Tibial nerve (tissue), 4 donors: ENCODE measurements around the gene HTRA3. TPM values are rescaled to one million over a fixed set of nuclear protein-coding genes. Genes with fewer than 3 reads are reported as not detected.

Experiments
- DNase-seq, 2 donors: peaks; one replicate each; pipeline ENCODE4 v3.0.0-alpha.2; 2019; ENCODE audit warnings: low spot score in 2 of 2
- H3K27ac ChIP-seq, 4 donors: fragments of 200-600 bp; sonication (generic) in 3 of 4; one replicate each; pipeline ENCODE4 v1.5.1; 2017 to 2019; ENCODE audit warnings: mild to moderate bottlenecking in 1 of 4
- H3K27me3 ChIP-seq, 2 donors: fragments of 200-600 bp; sonication (generic) in 1 of 2; one replicate each; pipeline versions ENCODE4 v1.5.1 to v1.6.0; 2017 to 2019
- H3K36me3 ChIP-seq, 3 donors: fragments of 200-600 bp; sonication (generic); one replicate each; pipeline ENCODE4 v1.5.1; 2018 to 2019
- H3K4me1 ChIP-seq, 4 donors: fragments of 200-600 bp; sonication (generic) in 3 of 4; one replicate each; pipeline ENCODE4 v1.5.1; 2017 to 2019
- H3K4me3 ChIP-seq, 4 donors: fragments of 200-600 bp; sonication (generic) in 3 of 4; one replicate each; pipeline ENCODE4 v1.5.1; 2017 to 2019; ENCODE audit warnings: mild to moderate bottlenecking in 1 of 4, moderate library complexity in 1 of 4
- H3K9me3 ChIP-seq, 4 donors: fragments of 200-600 bp; sonication (generic) in 3 of 4; one replicate each; pipeline ENCODE4 v1.5.1; 2017 to 2019
- EP300 ChIP-seq, 2 donors: sonication (generic); formaldehyde crosslinking; IDR thresholded peaks; one replicate each; pipeline ENCODE4 v1.6.1; 2017; ENCODE audit warnings: antibody characterized with exemption in 2 of 2, mild to moderate bottlenecking in 1 of 2
- POLR2A ChIP-seq, 2 donors: fragments of 450-650 bp; IDR thresholded peaks; one replicate each; pipeline ENCODE4 v1.6.1; 2017; ENCODE audit warnings: antibody characterized with exemption in 2 of 2, mild to moderate bottlenecking in 2 of 2, moderate library complexity in 2 of 2
- WGBS, 2 donors: methylation state at CpG; one replicate each; pipeline ENCODE4 v1.1.5; 2018; 5-methylcytosine and 5-hydroxymethylcytosine counted together
- total RNA-seq, 4 donors: library from RNA; depleted of rRNA; stranded (reverse); fragments of >200 nt; gene quantifications; one replicate each; pipeline ENCODE4 v1.1.0, GENCODE V29; 2016
- TF ChIP-seq, protein P1 (sequence below), 5 experiments: fragments of 200-600 bp in 3 of 5; fragments of 450-650 bp in 2 of 5; sonication (generic) in 3 of 5; IDR thresholded peaks; one replicate each; pipeline ENCODE4 v1.5.1; 2016 to 2019; ENCODE audit warnings: antibody characterized with exemption in 5 of 5, mild to moderate bottlenecking in 3 of 5, moderate library complexity in 2 of 5

HTRA3 gene
- total RNA-seq, 4 donors from 2014 or later, result 34.9 to 54.3 (median 43.5) TPM

DNA sequence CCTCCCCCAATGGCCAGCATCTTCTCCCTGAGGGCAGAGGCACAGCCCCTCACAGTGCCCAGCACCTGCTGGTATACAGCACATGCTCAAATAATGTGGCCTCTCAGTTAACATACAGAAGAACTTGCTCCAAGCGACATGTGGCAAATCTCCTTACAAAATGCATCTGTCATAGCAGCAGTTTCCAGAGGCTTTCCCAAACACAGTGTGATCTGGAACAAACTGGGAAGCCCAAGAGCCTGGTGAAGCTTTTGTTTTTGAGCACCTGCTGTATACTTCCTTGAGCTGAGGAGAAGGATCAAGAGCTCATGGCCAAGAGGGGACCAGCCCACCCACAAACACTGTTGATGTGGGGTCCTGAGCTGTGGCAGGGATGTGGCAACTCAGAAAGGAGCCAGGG lies 34.8 kb upstream of the HTRA3 start:
- no peaks in the 10 kb centered on the region for H3K4me1 ChIP-seq
- H3K36me3 ChIP-seq, result peaks cover 0 to 64% (median 0%) of the 10 kb centered on the region in 3 donors
- no peak for TF ChIP-seq POLR2A (IDR thresholded peaks at IDR 0.05)
- TF ChIP-seq EP300 (IDR thresholded peaks at IDR 0.05), result no peak
- TF ChIP-seq, protein P1, sequence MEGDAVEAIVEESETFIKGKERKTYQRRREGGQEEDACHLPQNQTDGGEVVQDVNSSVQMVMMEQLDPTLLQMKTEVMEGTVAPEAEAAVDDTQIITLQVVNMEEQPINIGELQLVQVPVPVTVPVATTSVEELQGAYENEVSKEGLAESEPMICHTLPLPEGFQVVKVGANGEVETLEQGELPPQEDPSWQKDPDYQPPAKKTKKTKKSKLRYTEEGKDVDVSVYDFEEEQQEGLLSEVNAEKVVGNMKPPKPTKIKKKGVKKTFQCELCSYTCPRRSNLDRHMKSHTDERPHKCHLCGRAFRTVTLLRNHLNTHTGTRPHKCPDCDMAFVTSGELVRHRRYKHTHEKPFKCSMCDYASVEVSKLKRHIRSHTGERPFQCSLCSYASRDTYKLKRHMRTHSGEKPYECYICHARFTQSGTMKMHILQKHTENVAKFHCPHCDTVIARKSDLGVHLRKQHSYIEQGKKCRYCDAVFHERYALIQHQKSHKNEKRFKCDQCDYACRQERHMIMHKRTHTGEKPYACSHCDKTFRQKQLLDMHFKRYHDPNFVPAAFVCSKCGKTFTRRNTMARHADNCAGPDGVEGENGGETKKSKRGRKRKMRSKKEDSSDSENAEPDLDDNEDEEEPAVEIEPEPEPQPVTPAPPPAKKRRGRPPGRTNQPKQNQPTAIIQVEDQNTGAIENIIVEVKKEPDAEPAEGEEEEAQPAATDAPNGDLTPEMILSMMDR (IDR thresholded peaks at IDR 0.05), result no peak
- H3K4me3 ChIP-seq, result no peak overlapping the region
- DNase-seq, result no peak
- H3K27me3 ChIP-seq, result no peaks in the 10 kb centered on the region
- 100% methylated on average over 1 of the region's 1 CpG for WGBS, 2 donors
- no peaks in the 10 kb centered on the region for H3K9me3 ChIP-seq
- H3K27ac ChIP-seq, result no peak overlapping the region

DNA sequence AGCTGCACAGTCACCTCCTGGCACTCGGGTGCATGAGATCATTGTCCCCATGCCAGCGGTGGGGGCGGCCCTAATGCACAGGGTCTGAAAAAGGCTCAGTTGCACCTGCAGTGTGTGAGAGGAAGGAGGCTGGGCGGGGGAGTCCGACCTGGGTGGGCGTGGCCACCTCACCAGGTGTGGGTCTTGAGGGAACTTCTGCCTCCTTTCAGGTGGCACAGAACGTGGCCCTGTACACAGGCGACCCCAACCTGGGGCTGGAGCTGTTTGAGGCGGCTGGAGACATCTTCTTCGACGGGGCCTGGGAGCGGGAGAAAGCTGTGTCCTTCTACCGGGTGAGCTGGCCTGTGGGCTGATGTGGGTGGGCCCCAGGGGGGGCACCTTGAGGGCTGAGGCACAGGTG lies 34.3 kb upstream of the HTRA3 start:
- 83 to 94% methylated on average over 11 to 13 of the region's 13 CpGs for WGBS, 2 donors

DNA sequence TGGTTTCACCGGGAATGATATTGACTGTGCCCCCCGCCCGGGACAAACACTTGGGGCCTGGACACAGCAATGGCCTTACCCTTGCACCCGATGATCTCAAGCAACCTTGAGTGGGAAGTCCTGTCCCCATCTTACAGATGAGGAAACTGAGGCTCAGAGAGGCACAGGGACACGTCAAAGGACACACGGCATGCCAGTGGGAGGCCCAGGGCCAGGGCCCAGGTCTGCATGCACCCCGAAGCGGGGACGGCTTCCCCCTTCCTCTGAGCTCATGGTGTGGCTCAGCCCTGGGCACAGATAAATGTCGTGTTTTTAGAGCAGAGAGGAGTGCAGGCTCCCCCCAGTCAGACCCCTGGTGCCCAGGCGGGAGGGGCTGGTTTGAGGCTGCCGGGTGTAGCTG lies 33.9 kb upstream of the HTRA3 start:
- no peaks in the 10 kb centered on the region for H3K4me1 ChIP-seq
- DNase-seq, result no peak
- H3K27ac ChIP-seq, result no peak overlapping the region
- peaks cover 0 to 65% (median 0%) of the 10 kb centered on the region in 3 donors for H3K36me3 ChIP-seq
- TF ChIP-seq POLR2A (IDR thresholded peaks at IDR 0.05), result no peak
- TF ChIP-seq EP300 (IDR thresholded peaks at IDR 0.05), result no peak
- TF ChIP-seq, protein P1 (IDR thresholded peaks at IDR 0.05), result no peak
- H3K4me3 ChIP-seq, result no peak overlapping the region
- WGBS, 2 donors, result 92 to 93% methylated on average over 9 to 12 of the region's 12 CpGs
- no peaks in the 10 kb centered on the region for H3K27me3 ChIP-seq
- H3K9me3 ChIP-seq, result no peaks in the 10 kb centered on the region

More for the DNA sequence above, 34.3 kb upstream of the HTRA3 start:
- Histone ChIP-seq H3K4me3 (no peak overlapping the region), H3K27me3 (no peaks in the 10 kb centered on the region), H3K9me3 (no peaks in the 10 kb centered on the region), H3K4me1 (no peaks in the 10 kb centered on the region), H3K36me3 (peaks cover 0 to 65% (median 0%) of the 10 kb centered on the region in 3 donors), H3K27ac (no peak overlapping the region)
- DNase-seq, result no peak
- TF ChIP-seq EP300 (IDR thresholded peaks at IDR 0.05) (no peak), POLR2A (IDR thresholded peaks at IDR 0.05) (no peak)
- TF ChIP-seq, protein P1 (IDR thresholded peaks at IDR 0.05), result no peak

DNA sequence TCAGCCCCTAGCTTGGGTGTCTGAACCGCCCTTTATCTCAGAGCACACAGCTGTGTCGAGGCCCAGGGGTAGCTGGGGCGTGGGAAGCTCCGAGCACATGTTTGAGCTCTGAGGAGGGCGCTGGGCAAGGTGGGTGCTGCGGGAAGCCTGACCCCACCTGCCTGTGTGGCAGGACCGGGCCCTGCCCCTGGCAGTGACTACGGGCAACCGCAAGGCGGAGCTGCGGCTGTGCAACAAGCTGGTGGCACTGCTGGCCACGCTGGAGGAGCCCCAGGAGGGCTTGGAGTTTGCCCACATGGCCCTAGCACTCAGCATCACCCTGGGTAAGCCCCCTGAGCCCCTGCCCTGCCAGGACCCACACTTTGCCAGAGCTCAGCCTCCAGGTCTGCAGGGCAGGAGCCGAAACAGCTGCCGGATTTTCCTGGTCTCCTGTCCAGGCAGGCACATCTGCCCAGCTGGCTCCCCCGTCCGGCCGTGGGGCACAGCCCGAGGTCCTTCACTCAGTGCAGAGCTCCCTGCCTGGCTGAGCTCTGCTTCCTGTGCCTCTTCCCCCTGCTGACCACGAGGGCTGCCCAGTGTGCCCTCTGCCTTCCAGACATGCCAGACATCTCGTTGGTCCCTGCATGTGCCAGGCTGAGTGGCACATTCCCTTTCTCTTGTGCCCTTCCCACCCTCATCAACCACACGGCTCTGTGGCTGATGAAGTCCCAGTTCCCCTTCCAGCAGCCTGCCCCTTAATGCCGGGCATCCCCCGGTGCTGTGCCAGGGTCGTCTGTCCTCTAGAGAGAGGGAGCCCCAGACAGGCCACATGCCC lies 33.2 kb upstream of the HTRA3 start:
- Histone ChIP-seq H3K4me1 (no peaks in the 10 kb centered on the region), H3K4me3 (no peak overlapping the region), H3K9me3 (no peaks in the 10 kb centered on the region), H3K27ac (no peak overlapping the region), H3K36me3 (peaks cover 0 to 65% (median 0%) of the 10 kb centered on the region in 3 donors), H3K27me3 (no peaks in the 10 kb centered on the region)
- TF ChIP-seq EP300 (IDR thresholded peaks at IDR 0.05) (no peak), POLR2A (IDR thresholded peaks at IDR 0.05) (no peak)
- TF ChIP-seq, protein P1 (IDR thresholded peaks at IDR 0.05), result no peak
- no peak for DNase-seq
- 73 to 78% methylated on average over 18 to 23 of the region's 24 CpGs for WGBS, 2 donors

DNA sequence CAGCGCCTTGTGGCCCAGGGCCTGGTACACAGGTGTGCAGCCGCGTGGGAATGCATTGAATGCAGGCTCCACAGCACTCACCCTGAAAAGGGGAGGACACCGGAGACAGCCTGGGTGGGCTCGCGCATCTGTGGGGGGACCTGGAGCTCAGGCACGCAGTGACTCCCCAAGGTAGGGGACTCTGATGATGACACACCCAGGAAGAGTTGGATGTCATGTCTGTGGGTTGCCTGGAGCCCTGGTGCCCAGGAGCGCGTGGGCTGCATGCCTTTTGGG lies 32.7 kb upstream of the HTRA3 start:
- Histone ChIP-seq H3K36me3 (peaks cover 0 to 64% (median 0%) of the 10 kb centered on the region in 3 donors), H3K4me3 (no peak overlapping the region), H3K9me3 (no peaks in the 10 kb centered on the region), H3K4me1 (no peaks in the 10 kb centered on the region), H3K27ac (no peak overlapping the region), H3K27me3 (no peaks in the 10 kb centered on the region)
- no peak for TF ChIP-seq EP300 (IDR thresholded peaks at IDR 0.05)
- TF ChIP-seq, protein P1 (IDR thresholded peaks at IDR 0.05), result no peak
- TF ChIP-seq POLR2A (IDR thresholded peaks at IDR 0.05), result no peak
- DNase-seq, result no peak
- WGBS, 2 donors, result 94 to 96% methylated on average over 7 of the region's 9 CpGs
